ENCODE data around the gene MOCOS.
"Not testable (repeated sequence)": the region's sequence is repeated elsewhere in the genome, so short reads cannot be mapped to it uniquely, and the experiment has no call there.

Gene MOCOS

DNA sequence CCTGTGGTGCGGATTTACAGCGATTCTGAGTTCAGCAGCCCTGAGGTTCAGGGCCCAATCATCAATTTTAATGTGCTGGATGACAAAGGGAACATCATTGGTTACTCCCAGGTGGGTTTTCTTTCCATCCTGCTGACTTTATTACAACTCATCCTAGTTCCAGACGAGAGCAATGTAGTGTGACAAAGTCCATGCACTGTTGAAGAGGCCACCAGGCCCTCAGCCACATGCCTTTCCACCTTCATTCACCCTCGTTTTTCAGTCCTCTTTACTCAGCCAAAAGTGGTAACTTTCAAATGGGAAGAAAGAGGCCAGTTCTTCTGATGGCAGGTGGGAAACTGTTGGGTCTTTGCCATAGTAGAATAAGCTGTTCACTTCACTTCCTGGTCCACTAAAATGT, 17.9 kb downstream of the MOCOS start:
- FAIRE-seq, result no peak

DNA sequence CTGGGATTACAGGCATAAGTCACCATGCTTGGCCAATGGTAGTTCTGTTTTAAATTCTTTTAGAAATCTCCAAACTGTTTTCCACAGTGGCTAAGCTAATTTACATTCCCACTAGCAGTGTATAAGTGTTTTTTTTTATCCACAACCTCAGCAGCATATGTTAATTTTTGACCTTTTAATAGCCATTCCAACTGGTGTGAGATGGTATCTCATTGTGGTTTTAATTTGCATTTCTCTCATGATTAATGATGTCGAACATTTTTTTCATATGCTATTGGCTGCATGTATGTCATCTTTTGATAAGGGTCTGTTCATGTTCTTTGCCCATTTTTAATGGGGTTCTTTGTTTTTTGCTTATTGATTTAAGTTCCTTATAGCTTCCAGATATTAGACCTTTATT, 20.0 kb downstream of the MOCOS start:
- no peak for FAIRE-seq

DNA sequence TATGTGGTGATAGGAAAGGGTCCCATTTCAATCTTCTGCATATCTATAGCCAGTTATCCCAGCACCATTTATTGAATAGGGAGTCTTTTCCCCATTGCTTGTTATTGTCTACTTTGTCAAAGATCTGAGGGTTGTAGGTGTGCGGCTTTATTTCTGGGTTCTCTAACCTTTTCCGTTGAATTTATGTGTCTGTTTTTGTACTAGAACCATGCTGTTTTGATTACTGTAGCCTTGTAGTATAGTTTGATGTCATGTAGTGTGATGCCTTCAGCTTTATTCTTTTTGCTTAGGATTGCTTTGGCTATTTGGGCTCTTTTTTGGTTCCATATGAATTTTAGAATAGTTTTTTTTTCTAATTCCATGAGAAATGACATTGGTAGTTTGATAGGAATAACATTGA, 20.7 kb downstream of the MOCOS start:
- FAIRE-seq, result not testable (repeated sequence)

DNA sequence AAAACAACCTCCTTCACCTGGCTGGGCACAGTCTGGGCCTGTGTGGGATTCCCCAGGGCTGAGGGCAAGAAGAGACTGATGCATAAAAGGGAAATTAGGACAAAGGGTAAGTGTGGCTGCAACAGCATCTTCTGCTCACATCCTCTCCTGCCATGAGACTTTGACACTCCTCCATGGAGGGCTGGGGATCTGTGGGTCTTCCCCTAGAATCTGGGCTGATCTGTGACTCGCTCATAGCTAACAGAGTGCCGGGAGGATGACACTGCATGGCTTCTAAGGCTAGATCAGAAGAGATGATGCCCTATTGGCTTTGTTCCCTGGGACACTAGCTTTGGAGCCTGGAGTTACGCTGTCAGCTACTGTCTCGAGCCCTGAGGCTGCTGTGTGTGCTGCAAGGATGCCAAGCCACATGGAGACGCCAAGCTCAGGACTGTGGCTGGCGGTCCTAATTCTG, 24.3 kb downstream of the MOCOS start:
- FAIRE-seq, result no peak

DNA sequence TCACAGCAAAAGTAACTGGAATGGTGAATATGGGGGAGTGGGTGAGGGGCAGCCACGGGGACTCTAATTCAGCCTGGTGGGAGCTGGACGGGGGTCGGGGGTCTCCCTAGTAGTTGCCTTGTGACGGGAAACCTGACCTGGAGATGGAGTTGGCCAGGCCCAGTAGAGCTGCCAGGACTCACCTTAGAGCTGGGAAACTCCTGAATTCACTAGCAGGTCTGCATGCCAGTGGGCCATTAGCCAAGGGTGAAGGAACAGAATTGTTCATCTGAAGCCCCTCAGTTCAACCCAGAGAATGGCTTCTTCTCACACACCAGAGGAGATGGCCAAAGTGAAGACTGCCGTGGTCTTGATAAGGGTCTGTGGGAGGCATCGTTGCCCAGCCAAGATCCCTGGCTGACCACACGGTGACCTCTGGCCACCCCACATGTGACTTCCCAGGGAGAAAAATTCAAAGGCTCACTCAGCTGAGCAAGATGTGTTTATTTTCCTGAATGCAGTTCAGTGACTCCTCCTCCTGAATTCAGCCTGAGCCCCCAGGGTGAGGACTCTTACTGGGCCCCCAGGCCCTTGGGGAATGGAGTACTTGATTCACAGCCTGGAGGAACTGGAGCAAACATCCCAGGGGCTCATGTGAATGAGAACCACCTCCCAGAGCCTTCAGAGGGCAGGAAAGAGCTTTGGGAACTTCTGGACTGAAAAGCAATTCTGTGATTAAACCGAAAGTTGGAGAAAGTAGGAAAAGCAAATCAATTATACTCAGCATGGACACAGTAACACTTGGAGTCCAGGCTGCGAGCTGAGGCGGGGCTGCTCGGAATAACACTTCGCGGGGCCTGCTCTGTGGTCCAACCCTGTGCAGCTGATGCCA, 25.2 kb downstream of the MOCOS start:
- no peak for FAIRE-seq

DNA sequence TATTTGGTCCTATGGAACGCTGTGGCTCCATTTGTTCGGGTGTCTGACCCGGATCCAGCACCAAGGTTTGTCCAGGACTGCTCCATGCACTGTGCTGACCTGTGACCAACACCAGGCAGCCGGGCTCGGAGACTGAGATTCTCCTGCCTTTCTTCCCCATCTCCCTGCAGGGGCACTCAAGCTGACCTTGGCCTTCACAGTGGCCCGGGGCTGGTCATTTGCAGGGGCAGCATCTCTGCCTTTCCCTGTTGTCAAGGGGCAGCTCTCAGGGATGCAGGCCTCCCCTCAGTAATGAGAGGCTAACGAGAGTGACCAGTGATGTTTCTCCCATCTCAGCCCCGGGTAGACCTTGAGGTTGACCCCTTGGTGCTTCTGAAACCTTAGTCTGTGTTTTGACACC, 27.5 kb downstream of the MOCOS start:
- FAIRE-seq, result no peak

DNA sequence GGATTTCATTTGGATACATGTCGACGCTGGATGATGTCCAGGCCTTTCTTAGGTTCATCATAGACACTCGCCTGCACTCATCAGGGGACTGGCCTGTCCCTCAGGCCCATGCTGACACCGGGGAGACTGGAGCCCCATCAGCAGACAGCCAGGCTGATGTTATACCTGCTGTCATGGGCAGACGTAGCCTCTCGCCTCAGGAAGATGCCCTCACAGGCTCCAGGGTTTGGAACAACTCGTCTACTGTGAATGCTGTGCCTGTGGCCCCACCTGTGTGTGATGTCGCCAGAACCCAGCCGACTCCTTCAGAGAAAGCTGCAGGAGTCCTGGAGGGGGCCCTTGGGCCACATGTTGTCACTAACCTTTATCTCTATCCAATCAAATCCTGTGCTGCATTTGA, 28.3 kb downstream of the MOCOS start:
- FAIRE-seq, result no peak

DNA sequence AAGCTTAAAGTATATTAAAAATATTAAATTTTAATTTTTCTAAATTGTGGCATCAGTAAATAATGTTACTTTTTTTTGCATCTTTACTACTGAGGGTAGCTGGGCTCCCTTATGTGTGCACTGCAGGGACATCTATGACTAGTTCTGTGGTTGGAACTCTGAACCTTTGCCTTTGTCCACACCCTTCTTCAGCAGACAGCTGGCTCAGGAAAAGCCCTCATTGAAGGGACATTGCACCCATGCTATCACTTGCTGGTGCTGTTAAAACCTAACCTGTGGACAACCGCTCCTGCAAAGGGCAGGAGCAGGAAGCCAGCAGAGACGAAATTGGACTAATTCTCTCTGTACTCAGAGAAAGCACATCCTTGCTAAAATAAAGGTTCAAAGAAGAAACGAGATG, 30.1 kb downstream of the MOCOS start:
- no peak for FAIRE-seq

DNA sequence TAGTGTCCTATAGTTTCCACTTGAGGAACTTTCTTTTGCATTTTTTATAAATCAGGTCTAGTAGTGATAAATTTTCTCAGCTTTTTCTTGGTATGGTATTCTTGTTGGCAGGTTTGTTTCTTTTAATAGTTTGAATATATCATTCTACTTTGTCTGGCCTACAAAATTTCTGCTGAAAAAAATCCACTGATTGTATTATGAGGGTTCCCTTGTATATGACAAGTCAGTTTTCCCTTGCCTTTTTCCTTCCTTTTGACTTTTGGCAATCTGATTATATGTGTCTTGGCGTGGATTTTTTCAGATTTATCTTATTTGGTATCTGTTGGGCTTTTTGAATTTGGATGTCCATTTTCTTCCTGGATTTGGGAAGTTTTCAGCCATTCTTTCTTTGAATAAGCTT, 41.9 kb downstream of the MOCOS start:
- no peak for FAIRE-seq

DNA sequence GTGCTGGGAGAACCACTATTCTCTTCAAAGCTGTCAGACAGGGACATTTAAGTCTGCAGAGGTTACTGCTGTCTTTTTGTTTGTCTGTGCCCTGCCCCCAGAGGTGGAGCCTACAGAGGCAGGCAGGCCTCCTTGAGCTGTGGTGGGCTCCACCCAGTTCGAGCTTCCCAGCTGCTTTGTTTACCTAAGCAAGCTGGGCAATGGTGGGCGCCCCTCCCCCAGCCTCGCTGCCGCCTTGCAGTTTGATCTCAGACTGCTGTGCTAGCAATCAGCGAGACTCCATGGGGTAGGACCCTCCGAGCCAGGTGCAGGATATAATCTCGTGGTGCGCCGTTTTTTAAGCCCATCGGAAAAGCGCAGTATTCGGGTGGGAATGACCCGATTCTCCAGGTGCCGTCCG, 53.2 kb downstream of the MOCOS start:
- FAIRE-seq, result not testable (repeated sequence)

DNA sequence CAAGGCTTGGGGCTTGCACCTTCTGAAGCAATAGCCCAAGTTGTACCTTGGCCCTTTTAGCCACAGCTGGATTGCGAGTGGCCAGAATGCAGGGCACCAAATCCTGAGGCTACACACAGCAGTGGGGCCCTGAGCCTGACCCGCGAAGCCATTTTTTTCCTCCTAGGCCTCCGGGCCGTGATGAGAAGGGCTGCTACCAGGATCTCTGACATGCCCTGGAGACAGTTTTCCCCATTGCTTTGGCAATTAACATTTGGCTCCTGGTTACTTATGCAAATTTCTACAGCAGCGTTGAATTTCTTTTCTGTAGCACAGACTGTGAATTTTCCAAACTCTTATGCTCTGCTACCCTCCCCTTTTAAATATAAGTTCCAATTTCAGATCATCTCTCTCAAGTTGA, 54.5 kb downstream of the MOCOS start:
- no peak for FAIRE-seq

DNA sequence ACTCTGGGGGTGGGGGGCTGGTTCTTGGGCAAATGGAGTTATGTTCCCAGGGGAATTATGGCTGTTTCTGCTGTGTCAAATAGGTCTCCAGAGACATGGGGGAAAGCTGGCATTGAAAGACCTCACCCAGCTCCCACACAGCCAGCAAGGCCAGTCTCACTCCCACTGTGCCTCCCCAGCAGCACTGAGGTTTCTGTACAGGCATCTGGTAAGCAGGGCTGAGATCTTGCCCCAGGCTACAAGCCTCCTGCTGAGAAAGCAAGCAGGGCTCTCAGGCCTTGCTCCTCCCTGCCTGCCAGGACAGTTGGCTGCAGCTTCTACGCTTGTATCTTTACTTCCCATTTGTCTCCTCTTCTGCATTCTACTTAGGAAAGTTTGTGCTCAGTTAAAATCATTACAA, 59.7 kb downstream of the MOCOS start:
- no peak for FAIRE-seq

DNA sequence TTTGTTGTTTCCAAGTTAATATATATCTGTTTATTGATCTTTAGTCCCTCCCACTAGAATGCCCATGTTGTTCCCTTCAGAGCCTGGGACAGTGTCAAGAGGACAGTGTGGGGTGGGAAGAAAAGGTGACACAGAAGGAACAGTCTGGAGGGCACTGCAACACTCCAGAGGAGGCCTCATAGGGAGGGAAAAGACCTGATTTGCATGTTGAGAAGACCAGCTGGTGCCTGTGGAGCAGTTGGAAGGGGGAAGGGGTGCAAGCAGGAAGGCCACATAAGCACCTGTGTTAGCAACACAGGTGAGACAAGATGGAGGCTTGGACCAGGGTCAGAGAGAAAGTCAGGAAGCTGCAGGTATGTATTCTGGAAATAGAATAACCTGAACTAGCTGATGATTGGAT, 62.1 kb downstream of the MOCOS start:
- no peak for FAIRE-seq

DNA sequence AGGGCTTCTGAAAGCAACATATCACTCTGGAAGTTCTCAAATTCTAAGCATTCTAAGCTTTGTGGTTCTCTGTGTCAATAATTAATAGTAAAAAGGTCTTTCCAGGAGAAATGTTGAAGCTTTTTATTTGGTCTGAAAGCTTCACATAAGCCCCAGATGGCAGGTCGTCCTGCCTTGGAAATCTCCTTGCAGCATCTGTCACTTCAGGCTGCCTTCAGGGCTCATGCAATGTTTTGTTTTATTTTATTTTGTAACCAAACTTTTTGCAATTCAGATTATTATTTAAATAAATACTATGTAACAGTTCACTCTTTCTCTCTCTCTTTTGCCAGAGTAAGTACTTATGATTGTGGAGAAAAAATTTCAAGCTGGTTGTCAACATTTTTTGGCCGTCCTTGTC, 63.5 kb downstream of the MOCOS start:
- FAIRE-seq, result no peak

DNA sequence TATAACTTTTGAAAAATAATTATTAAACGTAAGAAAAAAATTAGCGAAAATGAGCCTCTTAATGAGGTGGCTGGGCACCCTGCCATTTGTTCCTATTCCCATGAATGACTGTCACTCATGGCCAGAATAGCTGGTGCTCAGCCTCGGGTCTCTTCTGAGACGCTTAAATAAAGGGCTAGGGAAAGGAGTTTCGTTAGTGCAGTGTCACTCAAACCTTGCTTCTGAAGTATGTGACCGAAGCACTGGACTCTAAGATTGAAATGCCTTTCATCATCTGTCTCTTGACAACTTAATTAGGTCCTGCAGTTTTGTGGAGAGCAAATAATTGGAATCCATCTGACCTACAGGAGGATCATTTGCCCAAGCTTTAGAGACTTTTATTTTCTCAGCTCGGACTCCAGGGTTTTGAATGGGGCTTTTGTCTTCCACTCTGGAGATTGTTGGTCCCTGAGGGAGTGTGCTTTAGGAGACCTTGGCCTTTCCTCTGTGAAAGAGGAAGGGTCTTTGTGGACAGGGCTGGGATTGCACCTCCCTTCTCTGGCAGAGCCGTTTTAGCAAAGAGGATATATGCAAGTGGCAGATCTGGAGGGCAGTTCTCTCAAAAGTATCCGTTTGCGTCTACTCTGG, 67.9 kb downstream of the MOCOS start:
- no peak for FAIRE-seq

DNA sequence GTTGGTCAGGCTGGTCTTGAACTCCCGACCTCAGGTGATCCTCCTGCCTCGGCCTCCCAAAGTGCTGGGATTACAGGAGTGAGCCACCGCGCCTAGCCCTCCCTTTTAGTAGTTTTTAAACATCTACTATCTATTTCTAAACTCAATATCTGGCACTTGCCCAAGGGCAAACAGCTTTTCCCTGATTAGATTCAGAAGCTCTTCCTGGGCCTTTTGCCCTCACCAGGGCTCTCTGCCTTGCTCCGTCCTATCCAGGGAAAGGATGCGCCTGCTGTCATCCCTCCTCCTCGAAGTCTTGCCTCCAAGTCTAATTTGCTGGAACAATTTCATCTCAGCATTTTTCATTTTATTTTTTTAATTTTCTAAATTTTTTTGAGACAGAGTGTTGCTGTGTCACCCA, 68.8 kb downstream of the MOCOS start:
- FAIRE-seq, result no peak

DNA sequence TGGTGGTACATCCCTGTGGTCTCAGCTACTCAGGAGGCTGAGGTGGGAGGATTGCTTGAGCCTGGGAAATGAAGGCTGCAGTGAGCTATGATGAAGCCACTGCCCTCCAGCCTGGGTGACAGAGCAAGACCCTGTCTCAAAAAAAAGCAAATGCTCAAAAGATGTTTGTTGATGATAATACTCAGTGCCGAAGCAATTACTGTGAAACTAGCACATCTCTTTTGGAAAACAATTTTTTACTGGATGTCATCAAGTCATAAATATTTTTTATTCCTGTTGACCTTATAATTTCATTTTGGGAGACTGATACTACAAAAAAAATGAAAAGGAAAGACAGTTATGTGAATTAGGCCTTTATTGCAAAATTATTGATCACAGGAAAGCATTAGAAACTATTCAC, 75.7 kb downstream of the MOCOS start:
- FAIRE-seq, result no peak

DNA sequence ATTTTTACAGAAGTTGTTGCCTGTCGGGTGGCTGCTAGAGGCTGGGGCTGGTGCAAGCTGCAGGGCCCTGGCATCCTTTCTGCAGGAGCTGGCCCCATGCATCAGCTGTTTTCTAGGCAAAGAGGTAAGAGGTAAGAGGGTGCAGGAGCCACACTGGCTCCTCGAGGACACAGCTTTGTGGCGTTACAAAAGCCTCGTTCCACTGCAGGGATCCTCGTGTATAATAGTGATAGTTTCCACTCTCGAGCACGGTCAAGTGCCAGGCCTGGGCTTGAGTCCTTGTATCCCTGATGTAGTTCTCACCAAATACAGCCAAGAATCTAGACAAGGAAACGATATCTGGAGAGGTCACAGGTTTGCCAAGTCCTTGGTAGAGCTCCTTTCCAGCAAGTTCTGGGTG, 77.0 kb downstream of the MOCOS start:
- no peak for FAIRE-seq

DNA sequence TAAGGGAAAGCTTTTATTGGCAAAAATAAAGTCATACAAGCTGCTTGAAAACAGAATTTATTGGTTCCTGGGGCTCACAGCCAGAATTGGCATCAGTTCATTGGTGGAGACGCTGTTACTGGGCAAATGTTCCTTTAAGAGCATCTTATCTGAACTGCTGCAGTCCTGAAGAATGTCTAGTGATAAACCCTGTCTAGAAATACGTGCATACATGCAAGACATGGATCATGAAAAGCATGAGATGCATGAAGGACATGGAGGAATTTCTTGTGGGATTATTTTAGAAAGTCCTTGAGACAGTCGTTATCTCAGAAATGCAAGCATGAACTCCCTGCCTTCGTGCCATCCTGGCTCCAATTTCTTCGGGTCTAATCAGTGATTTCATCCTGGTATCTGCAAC, 77.7 kb downstream of the MOCOS start:
- FAIRE-seq, result no peak

DNA sequence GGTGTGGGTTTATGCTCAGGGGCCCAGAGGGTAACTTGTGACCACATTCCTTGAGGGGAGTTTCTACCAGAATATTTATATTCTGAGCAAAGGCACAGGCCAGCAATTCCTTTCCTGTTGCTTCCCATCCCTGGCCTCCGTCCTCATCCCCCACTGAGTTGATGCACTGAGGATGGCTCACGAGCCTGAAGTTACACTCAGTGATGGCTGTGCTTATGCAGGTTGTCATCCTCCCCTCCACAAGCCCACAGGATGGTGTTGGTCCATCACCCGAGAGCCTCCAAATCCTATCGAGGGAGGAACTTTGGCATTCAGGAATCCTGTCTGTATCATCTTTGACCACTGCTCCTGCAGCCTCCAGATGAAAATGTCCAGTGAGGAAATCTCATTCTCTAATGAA, 81.9 kb downstream of the MOCOS start:
- FAIRE-seq, result no peak

DNA sequence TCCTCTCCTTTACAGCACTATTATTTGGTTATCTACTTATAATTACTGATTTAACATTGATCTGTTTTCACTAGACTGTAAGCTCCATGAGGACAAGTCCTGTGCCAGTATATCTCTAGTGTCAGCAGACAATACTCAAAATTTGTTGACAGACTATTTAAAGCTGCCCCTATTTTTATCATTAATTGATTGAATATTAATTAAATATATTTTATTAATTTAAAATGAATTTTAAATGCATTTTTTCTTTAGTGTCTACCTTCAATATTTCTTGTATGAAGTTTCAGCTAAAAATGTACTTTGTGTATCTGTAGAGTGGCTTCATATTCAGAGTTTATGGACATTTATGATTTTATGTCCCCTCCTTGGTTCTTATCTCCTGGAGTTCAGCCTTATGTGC, 83.9 kb downstream of the MOCOS start:
- FAIRE-seq, result no peak

DNA sequence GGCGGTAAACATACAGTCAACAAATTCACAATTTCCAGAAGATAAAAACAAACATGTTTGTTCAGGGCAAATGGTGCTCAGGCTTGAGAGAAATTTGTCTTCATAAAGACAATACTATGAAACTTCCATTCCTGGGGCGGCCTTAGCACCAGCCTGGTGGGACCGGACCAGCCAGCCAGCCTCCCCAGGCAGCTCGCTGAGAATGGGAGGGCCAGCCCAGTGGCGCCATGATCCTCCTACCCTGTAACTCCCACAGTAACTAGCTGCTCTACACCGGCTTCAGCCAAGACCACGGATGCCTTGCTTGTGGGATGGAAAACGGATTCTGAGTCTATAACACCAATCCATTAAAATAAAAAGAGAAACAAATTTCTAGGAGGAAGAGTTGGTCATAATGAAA, 86.0 kb downstream of the MOCOS start:
- FAIRE-seq, result no peak

DNA sequence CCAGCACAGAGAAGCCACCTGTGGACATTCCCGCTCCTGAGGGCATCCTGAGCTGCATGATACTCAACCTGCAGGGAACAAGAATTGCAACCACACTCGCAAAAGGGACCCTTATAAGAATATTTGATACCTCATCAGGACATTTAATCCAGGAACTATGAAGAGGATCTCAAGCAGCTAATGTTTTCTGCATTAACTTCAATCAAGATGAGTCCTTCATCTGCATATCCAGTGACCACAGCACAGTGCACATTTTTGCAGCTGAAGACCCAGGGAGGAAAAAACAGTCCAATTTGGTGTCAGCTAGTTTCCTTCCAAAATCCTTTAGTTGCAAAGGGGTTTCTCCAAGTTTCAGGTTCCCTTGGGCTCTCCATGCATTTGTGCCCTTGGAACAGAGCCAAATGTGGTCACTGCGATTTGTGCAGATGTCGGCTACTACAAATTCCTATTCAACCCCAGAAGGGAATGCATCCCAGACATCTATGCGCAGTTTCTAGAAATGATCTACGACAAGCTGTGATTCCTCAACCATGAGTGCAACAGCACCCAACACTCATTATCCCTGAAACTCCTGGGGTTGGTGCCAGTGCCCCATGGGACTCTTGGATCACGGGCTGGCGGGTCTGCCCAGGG, 86.9 kb downstream of the MOCOS start:
- no peak for FAIRE-seq

DNA sequence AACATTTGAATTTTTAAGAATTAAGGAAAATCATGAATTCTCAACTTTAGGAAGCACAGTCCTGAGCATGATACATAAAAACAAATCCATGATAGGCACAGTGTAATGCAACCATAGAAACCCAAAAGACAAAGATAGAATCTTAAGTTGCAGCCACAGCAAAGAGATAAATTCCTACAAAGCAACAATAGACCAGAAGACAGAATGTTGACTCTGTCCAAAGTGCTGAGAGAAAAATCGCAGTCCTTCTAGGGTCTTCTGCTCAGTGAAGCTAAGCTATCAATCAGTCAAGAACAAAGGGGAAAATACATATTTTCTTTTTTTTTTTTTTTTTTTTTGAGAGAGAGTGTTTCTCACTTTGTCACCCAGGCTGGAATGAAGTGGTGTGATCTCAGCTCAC, 88.3 kb downstream of the MOCOS start:
- FAIRE-seq, result no peak
